PFSK-1 (cell line): ENCODE measurements around the gene CTIF.

Experiments
- POLR2AphosphoS5 ChIP-seq: IDR thresholded peaks from 2 replicates; pipeline ENCODE4 v1.6.1; 2012; ENCODE audit warnings: low read depth, mild to moderate bottlenecking, control low read depth, low read length, moderate library complexity
- TAF1 ChIP-seq: IDR thresholded peaks from 2 replicates; pipeline ENCODE4 v1.6.1; 2012; ENCODE audit warnings: low read length, control low read depth, borderline replicate concordance; ENCODE audit not compliant: insufficient read depth

DNA sequence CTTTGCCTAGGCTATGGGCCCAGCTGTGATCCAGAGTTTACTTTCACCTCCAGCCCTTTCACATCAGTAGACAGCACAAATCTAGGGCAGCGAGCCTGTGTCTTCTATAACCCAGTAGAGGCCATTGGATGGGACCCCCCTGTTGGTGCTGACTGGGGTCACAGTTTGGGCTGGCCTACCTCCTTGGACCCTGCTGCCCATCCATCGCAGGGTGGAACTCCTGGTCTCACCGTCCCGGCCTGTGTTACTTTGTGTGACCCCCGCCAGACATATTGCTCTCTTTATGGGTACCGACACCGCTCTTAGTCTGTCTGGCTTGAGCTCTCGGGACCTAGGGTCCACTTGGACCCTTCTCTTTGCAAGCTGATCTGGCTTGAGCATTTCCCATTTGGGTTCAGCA is 157.4 kb downstream of the CTIF start:
- TF ChIP-seq TAF1 (no peak), POLR2AphosphoS5 (no peak)
